ENCODE measurements around the gene MDFI.

DNA sequence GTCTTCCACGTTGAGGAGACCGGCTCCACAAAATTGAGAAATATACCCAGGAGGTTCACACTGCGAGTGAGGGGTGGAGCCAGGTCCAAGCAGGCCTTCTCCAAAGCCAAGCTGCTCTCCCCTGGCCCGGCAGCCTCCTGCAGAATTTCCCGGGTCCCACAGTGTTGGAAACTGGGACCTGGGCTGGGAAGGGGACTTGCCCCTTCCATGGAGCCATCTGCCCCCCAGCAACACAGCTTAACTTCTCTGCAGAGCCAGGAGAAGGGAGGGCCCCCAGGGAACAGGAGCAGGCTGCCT, 35.4 kb downstream of the MDFI start:
- TF ChIP-seq POLR2AphosphoS5 (IDR thresholded peaks at IDR 0.05; ENCODE audit: low read depth, low read length) (no peak), TAF1 (IDR thresholded peaks at IDR 0.05; ENCODE audit: borderline replicate concordance, low read depth, low read length) (no peak), POLR2A (IDR thresholded peaks at IDR 0.05; ENCODE audit: low read depth, low read length) (no peak)
